Neural progenitor cell (in vitro differentiated cells): ENCODE measurements around the gene TNXB. TPM values are rescaled to one million over a fixed set of nuclear protein-coding genes. Genes with fewer than 3 reads are reported as not detected.

Experiments used
- DNase-seq: peaks from one replicate; pipeline ENCODE4 v3.0.0-alpha.2; 2016; ENCODE audit warnings: low spot score
- H2AFZ ChIP-seq: fragments of 200-600 bp; sonication (generic); replicated peaks from 2 replicates; pipeline ENCODE4 v1.6.1; 2016; ENCODE audit warnings: antibody characterized with exemption
- H3F3A ChIP-seq: fragments of 200-600 bp; sonication (generic); 2 replicates; pipeline ENCODE4 v1.6.1; 2016; ENCODE audit warnings: antibody characterized with exemption, low read depth
- H3K27ac ChIP-seq: fragments of 200-600 bp; sonication (generic); 2 replicates; pipeline ENCODE4 v1.5.1; 2016; ENCODE audit warnings: mild to moderate bottlenecking
- H3K27me3 ChIP-seq: fragments of 200-600 bp; sonication (generic); 2 replicates; pipeline ENCODE4 v1.6.1; 2016; ENCODE audit warnings: mild to moderate bottlenecking, moderate library complexity
- H3K36me3 ChIP-seq: fragments of 200-600 bp; sonication (generic); 2 replicates; pipeline ENCODE4 v1.5.1; 2016
- H3K4me1 ChIP-seq: fragments of 200-600 bp; sonication (generic); 2 replicates; pipeline ENCODE4 v1.6.1; 2016; ENCODE audit warnings: mixed run types
- H3K4me2 ChIP-seq: fragments of 200-600 bp; sonication (generic); 2 replicates; pipeline ENCODE4 v1.6.1; 2016
- H3K4me3 ChIP-seq: fragments of 200-600 bp; sonication (generic); 2 replicates; pipeline ENCODE4 v1.5.1; 2016
- H3K79me2 ChIP-seq: fragments of 200-600 bp; sonication (generic); 2 replicates; pipeline ENCODE4 v1.6.1; 2016; ENCODE audit warnings: low read depth
- H3K9ac ChIP-seq: fragments of 200-600 bp; sonication (generic); 2 replicates; pipeline ENCODE4 v1.6.1; 2016
- H3K9me3 ChIP-seq: fragments of 200-600 bp; sonication (generic); 2 replicates; pipeline ENCODE4 v1.5.1; 2016; ENCODE audit warnings: low read depth
- H4K20me1 ChIP-seq: fragments of 200-600 bp; sonication (generic); 2 replicates; pipeline ENCODE4 v1.6.1; 2016; ENCODE audit warnings: low read depth
- H3K27ac Mint-ChIP-seq: 3 replicates; pipeline ENCODE4 v1.8.0; 2021; ENCODE audit warnings: mixed read lengths
- H3K27me3 Mint-ChIP-seq: 2 replicates; pipeline ENCODE4 v1.8.0; 2022; ENCODE audit warnings: low read depth, mild to moderate bottlenecking, inconsistent platforms, moderate library complexity, mixed read lengths; ENCODE audit not compliant: insufficient read depth
- H3K36me3 Mint-ChIP-seq: 3 replicates; pipeline ENCODE4 v1.8.0; 2021; ENCODE audit warnings: mixed read lengths
- H3K4me1 Mint-ChIP-seq: 3 replicates; pipeline ENCODE4 v1.8.0; 2021; ENCODE audit warnings: mixed read lengths
- H3K4me3 Mint-ChIP-seq: 3 replicates; pipeline ENCODE4 v1.8.0; 2021; ENCODE audit warnings: mild to moderate bottlenecking, moderate library complexity, mixed read lengths
- H3K9me3 Mint-ChIP-seq: 3 replicates; pipeline ENCODE4 v1.8.0; 2020; ENCODE audit warnings: mixed read lengths
- EZH2 ChIP-seq: fragments of 200-600 bp; sonication (generic); IDR thresholded peaks from 2 replicates; pipeline ENCODE4 v1.6.1; 2017; ENCODE audit warnings: antibody characterized with exemption, mild to moderate bottlenecking, moderate library complexity
- EZH2phosphoT487 ChIP-seq: fragments of 200-600 bp; sonication (generic); IDR thresholded peaks from 2 replicates; pipeline ENCODE4 v1.6.1; 2017; ENCODE audit warnings: antibody characterized with exemption
- total RNA-seq: library from RNA; depleted of rRNA; stranded (reverse); fragments of >200 nt; gene quantifications from 2 replicates; pipeline ENCODE4 v1.2.3, GENCODE V29; 2015; ENCODE audit warnings: low replicate concordance
- TF ChIP-seq, protein P1 (sequence below): fragments of 200-600 bp; sonication (generic); IDR thresholded peaks from 2 replicates; pipeline ENCODE4 v1.5.1; 2017; ENCODE audit warnings: antibody characterized with exemption, mild to moderate bottlenecking

Gene TNXB
- total RNA-seq, 1 donor from 2014 or later, result 0.71 TPM

DNA sequence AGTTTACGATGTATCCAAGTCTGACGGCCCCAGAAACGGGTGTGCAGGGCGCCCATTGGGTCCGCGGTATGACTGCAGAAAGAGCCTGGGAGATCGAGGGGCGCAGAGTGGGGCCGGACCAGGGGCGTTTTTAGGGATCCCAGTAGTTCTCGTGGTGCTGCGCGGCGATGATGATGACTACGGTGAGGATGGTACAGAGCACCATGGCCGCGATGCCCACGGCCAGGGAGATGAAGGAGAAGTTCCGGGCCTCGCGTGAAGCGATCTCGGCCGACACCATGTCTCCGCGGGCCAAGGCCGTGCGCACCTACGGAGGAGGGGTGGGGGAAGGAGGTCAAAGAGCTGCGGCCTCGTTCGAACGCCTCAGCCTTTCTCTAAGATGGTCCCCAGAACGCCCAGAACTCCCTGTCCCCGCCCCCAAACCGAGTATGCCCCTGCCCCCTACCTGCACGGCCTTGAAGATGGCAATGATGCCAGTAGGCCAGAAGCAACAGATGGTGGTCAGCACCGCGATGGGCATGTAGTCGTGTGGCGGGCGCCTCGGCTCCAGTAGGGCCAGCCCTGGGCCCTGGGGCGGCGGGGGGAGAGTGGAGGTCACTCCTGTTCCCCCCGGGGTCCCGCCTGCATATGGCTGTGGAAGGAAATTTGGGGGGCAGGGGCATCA is 40.1 kb upstream of the TNXB start:
- H3K4me3 Mint-ChIP-seq, result no peak overlapping the region
- H3K36me3 ChIP-seq, result no peaks in the 10 kb centered on the region
- TF ChIP-seq, protein P1, sequence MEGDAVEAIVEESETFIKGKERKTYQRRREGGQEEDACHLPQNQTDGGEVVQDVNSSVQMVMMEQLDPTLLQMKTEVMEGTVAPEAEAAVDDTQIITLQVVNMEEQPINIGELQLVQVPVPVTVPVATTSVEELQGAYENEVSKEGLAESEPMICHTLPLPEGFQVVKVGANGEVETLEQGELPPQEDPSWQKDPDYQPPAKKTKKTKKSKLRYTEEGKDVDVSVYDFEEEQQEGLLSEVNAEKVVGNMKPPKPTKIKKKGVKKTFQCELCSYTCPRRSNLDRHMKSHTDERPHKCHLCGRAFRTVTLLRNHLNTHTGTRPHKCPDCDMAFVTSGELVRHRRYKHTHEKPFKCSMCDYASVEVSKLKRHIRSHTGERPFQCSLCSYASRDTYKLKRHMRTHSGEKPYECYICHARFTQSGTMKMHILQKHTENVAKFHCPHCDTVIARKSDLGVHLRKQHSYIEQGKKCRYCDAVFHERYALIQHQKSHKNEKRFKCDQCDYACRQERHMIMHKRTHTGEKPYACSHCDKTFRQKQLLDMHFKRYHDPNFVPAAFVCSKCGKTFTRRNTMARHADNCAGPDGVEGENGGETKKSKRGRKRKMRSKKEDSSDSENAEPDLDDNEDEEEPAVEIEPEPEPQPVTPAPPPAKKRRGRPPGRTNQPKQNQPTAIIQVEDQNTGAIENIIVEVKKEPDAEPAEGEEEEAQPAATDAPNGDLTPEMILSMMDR, result no peak
- TF ChIP-seq EZH2phosphoT487 (no peak), EZH2 (no peak)
- H3K4me1 ChIP-seq, result peaks cover 18% of the 10 kb centered on the region
- H3K27me3 Mint-ChIP-seq, result peaks cover 10% of the 10 kb centered on the region
- H3K4me3 ChIP-seq, result peak overlapping the region; percentile 34
- H3K36me3 Mint-ChIP-seq, result peaks cover 19% of the 10 kb centered on the region
- H3F3A ChIP-seq, result peaks cover 18% of the 10 kb centered on the region
- peaks cover 61% of the 10 kb centered on the region for H3K27me3 ChIP-seq
- H3K27ac Mint-ChIP-seq, result no peak overlapping the region
- H3K79me2 ChIP-seq, result no peaks in the 10 kb centered on the region
- no peak overlapping the region for H2AFZ ChIP-seq
- no peaks in the 10 kb centered on the region for H4K20me1 ChIP-seq
- no peak for DNase-seq
- H3K9ac ChIP-seq, result no peak overlapping the region
- H3K9me3 Mint-ChIP-seq, result no peaks in the 10 kb centered on the region
- peaks cover 44% of the 10 kb centered on the region for H3K4me1 Mint-ChIP-seq
- H3K27ac ChIP-seq, result no peak overlapping the region
- H3K9me3 ChIP-seq, result no peaks in the 10 kb centered on the region
- H3K4me2 ChIP-seq, result peak overlapping the region; percentile 41

DNA sequence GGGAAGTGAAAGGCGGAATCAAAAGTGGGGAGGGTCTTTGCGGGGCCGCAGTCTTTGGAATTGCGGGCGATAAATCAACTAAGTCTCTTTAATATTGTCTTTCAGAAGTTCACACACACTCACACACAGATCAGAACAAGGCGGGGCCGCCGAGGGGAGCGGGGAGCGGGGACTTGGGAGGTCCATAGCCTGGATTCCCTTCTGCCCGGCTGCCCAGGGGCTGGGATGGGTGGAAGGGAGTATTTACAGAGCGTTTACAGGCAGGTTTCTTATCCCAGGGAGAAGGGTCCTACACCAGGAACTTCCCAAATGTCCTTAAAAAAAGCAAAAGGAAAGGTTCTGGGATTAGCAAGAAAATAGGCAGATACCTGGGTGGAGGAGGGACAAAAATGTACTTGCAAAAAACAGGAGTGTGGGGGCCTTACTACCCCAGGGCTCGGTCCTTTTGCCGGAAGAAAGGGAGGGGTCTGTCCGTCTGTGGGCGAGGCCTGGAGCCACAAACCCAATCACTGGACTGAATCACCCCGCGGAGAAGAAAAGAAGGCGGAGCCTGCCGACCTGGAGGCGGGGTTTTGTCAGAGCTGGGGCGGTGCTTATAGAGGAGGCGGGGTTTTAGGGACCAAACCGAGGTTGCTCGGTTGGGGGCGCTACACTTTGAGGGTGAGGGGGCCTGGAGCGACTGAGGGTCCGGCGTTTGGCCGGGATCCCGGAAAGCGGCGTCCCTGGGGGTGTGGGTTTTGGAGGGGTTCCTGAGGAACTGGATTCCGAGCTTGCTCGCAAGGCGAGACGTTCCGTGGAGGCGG is 39.4 kb upstream of the TNXB start:
- H3K27ac Mint-ChIP-seq, result peak overlapping the region; percentile 40
- peaks cover 42% of the 10 kb centered on the region for H3K4me1 Mint-ChIP-seq
- Histone ChIP-seq H3K27me3 (peaks cover 61% of the 10 kb centered on the region), H3K9me3 (no peaks in the 10 kb centered on the region), H3K36me3 (no peaks in the 10 kb centered on the region), H3K27ac (no peak overlapping the region), H3K4me1 (peaks cover 18% of the 10 kb centered on the region), H3K9ac (no peak overlapping the region), H3K79me2 (no peaks in the 10 kb centered on the region), H3K4me2 (peak overlapping the region; percentile 41), H2AFZ (no peak overlapping the region), H3F3A (peaks cover 18% of the 10 kb centered on the region), H4K20me1 (no peaks in the 10 kb centered on the region), H3K4me3 (peak overlapping the region; percentile 34)
- no peaks in the 10 kb centered on the region for H3K9me3 Mint-ChIP-seq
- H3K4me3 Mint-ChIP-seq, result peak overlapping the region; percentile 33
- peaks cover 10% of the 10 kb centered on the region for H3K27me3 Mint-ChIP-seq
- peaks cover 19% of the 10 kb centered on the region for H3K36me3 Mint-ChIP-seq
- no peak for TF ChIP-seq EZH2
- TF ChIP-seq, protein P1, result peak; percentile 39
- TF ChIP-seq EZH2phosphoT487, result no peak
- DNase-seq, result peak; percentile 70

DNA sequence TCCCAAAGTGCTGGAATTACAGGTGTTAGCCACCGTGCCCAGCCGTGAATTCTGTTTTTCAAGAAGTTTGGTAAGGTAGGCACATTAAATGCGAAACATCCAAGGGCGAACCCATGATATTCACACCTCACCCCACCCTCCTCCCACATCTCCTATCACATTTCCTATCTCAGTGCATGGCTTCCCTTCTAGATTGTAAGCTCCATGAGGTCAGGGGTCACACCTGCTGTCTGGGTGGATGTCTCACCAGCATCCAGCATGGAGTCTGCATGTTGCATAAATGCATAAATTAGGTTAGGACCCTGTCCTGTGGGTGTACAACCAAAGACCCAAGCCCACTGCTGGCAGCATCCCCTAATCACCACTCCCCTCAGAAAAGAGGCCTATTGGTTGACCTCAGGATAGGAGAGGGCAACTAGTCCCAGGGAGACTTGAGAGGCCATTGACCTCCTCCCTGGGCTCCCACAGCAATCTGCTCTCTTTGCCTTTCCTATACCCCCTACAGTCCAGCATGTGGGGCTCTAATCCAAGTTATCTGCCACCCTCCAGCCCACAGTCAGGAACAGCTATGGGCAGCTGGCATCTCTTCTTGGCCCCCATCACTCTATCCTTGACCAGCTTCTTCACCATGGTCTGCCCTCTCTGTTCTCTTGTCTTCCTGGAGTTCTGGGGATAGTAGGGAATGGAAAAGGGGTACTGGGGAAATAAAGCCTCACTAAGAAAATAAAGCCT is 38.4 kb upstream of the TNXB start:
- Histone ChIP-seq H3F3A (peaks cover 18% of the 10 kb centered on the region), H3K4me3 (no peak overlapping the region), H3K9me3 (no peaks in the 10 kb centered on the region), H3K79me2 (no peaks in the 10 kb centered on the region), H3K4me2 (peak overlapping the region; percentile 41), H4K20me1 (no peaks in the 10 kb centered on the region), H3K27me3 (peaks cover 55% of the 10 kb centered on the region), H3K4me1 (peaks cover 11% of the 10 kb centered on the region), H3K36me3 (no peaks in the 10 kb centered on the region), H3K9ac (no peak overlapping the region), H2AFZ (no peak overlapping the region), H3K27ac (no peak overlapping the region)
- DNase-seq, result no peak
- Mint-ChIP-seq H3K4me3 (no peak overlapping the region), H3K4me1 (peaks cover 34% of the 10 kb centered on the region), H3K9me3 (no peaks in the 10 kb centered on the region), H3K27me3 (peaks cover 5% of the 10 kb centered on the region), H3K27ac (peak overlapping the region; percentile 40), H3K36me3 (peaks cover 19% of the 10 kb centered on the region)
- TF ChIP-seq EZH2phosphoT487, result no peak
- no peak for TF ChIP-seq EZH2
